GM12878 (cell line): Measurements from ENCODE around the gene PEMT.

Experiments used
- EZH2 ChIP-seq: IDR thresholded peaks from 2 replicates; pipeline ENCODE4 v1.6.1; 2012; ENCODE audit warnings: low read depth, mild to moderate bottlenecking, control low read depth, inconsistent platforms, low read length, borderline replicate concordance; ENCODE audit not compliant: control insufficient read depth
- NFIC ChIP-seq: IDR thresholded peaks from 2 replicates; pipeline ENCODE4 v1.6.1; 2012; ENCODE audit warnings: low read depth, mild to moderate bottlenecking, inconsistent platforms, low read length, moderate library complexity
- NRF1 ChIP-seq: conservative IDR thresholded peaks from 2 replicates; pipeline ENCODE4 v1.6.1; 2011; ENCODE audit warnings: mild to moderate bottlenecking, low read depth, low read length, improper control_type of control experiment
- TARDBP ChIP-seq: IDR thresholded peaks from 2 replicates; pipeline ENCODE4 v1.6.1; 2016; ENCODE audit warnings: borderline replicate concordance
- TCF7 ChIP-seq: IDR thresholded peaks from 2 replicates; pipeline ENCODE4 v1.6.1; 2014; ENCODE audit warnings: antibody characterized with exemption, borderline replicate concordance
- ZBED1 ChIP-seq: IDR thresholded peaks from 2 replicates; pipeline ENCODE4 v1.6.1; 2016; ENCODE audit warnings: borderline replicate concordance
- TF ChIP-seq, protein P1 (sequence below), 3 experiments: IDR thresholded peaks in 2 of 3; conservative IDR thresholded peaks in 1 of 3; 2 replicates each; pipeline ENCODE4 v1.5.1; 2011; ENCODE audit warnings: low read depth in 3 of 3, low read length in 3 of 3, mild to moderate bottlenecking in 3 of 3, control low read depth in 2 of 3, moderate library complexity in 2 of 3, inconsistent platforms in 1 of 3, mixed read lengths in 1 of 3; ENCODE audit not compliant: control insufficient read depth in 2 of 3, insufficient read depth in 1 of 3; ENCODE audit errors: extremely low read depth in 1 of 3

DNA sequence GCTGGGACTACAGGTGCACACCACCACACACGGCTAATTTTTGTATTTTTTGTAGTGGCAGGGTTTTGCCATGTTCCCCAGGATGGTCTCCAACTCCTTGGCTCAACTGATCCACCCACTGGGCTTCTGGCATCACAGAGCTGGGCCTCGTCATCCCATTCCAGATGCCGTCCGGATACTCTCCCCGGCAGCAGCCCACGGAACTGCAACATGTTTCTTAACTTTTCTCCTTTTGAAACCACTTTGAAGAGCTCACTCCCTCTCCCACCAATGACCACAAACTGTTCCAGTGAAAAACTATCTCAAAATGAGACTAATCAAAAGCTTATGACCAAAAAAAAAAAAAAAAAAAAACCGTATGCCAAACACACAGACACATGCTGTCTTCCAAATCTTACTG, 17.6 kb downstream of the PEMT start:
- TF ChIP-seq, protein P1, sequence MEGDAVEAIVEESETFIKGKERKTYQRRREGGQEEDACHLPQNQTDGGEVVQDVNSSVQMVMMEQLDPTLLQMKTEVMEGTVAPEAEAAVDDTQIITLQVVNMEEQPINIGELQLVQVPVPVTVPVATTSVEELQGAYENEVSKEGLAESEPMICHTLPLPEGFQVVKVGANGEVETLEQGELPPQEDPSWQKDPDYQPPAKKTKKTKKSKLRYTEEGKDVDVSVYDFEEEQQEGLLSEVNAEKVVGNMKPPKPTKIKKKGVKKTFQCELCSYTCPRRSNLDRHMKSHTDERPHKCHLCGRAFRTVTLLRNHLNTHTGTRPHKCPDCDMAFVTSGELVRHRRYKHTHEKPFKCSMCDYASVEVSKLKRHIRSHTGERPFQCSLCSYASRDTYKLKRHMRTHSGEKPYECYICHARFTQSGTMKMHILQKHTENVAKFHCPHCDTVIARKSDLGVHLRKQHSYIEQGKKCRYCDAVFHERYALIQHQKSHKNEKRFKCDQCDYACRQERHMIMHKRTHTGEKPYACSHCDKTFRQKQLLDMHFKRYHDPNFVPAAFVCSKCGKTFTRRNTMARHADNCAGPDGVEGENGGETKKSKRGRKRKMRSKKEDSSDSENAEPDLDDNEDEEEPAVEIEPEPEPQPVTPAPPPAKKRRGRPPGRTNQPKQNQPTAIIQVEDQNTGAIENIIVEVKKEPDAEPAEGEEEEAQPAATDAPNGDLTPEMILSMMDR (IDR thresholded peaks at IDR 0.05 in 2 of 3, conservative IDR thresholded peaks at IDR 0.05 in 1 of 3; ENCODE audit: control insufficient read depth in 2 of 3, extremely low read depth in 1 of 3, insufficient read depth in 1 of 3, low read depth in 3 of 3, low read length in 3 of 3): no peak
- TF ChIP-seq NRF1 (no peak), TARDBP (no peak), ZBED1 (no peak), TCF7 (no peak), EZH2 (no peak), NFIC (no peak)
